Measurements from ENCODE around the gene TMEM196. TPM values are rescaled to one million over a fixed set of nuclear protein-coding genes. Genes with fewer than 3 reads are reported as not detected.

TMEM196 gene
- total and polyA plus RNA-seq, 9 of the 15 experiments (the other 6 are each of a cell fraction or from before 2014, with no cell fraction given), result not detected

DNA sequence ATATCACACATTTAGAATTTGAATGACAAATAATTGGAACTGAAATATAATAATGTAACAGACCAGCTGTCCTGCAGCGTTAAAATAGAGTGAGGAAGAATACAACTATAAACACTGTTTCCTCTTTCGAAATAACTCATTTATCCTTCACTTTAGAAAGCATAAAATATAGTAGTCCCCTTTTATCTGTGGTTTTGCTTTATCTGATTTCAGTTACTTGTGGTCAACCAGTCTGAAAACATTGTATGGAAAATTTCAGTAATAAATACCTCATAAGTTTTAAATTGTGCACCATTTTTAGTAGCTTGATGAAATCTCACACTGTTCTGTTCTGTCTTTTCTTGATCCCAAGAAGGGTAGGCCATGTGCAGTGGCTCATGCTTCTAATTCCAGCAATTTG, 96.2 kb downstream of the TMEM196 start (continued):
- no peak for TF ChIP-seq HDAC6 (IDR thresholded peaks at IDR 0.05; ENCODE audit: low read depth, low read length)
- no peak for TF ChIP-seq HLTF (IDR thresholded peaks at IDR 0.05)
- TF ChIP-seq SMARCE1 (IDR thresholded peaks at IDR 0.05), result peak; percentile 29; the same call in 1 of the 2 replicates

DNA sequence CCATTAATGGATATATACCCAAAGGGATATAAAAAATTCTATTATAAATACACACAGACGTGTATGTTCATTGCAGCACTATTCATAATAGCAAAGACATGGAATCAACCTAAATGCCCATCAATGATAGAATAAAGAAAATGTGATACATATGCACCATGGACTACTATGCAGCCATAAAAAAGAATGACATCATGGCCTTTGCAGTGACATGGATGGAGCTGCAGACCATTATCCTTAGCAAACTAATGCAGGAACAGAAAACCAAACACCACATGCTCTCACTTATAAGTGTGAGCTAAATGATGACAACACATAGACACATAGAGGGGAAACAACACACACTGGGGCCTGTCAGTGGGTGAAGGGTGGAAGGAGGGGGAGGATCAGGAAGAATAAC, 97.6 kb downstream of the TMEM196 start:
- TF ChIP-seq ZNF146 (CRISPR knock-in tag; IDR thresholded peaks at IDR 0.05; ENCODE audit: unreplicated experiment), result peak; percentile 90
- TF ChIP-seq PATZ1 (CRISPR knock-in tag; IDR thresholded peaks at IDR 0.05; ENCODE audit: borderline replicate concordance), result no peak
- Histone ChIP-seq H3K9ac (ENCODE audit: insufficient read depth in 1 of 2, low read depth in 2 of 2, low read length in 2 of 2) (no peak overlapping the region), H3K4me3 (no peak overlapping the region), H3K27ac (ENCODE audit: extremely low read depth, low read depth, low read length) (no peak overlapping the region), H3K4me2 (ENCODE audit: insufficient read depth, low read length) (no peak overlapping the region), H3K4me1 (replicated peaks in 1 of 2; ENCODE audit: control insufficient read depth in 2 of 2, insufficient read depth in 2 of 2, low read length in 2 of 2) (peaks cover 0 to 13% of the 10 kb centered on the region in 2 experiments; a peak in 1 of 5 replicates), H3K36me3 (ENCODE audit: control insufficient read depth, insufficient read depth, low read length) (no peaks in the 10 kb centered on the region), H3K9me1 (ENCODE audit: control insufficient read depth, insufficient read depth, low read length) (no peaks in the 10 kb centered on the region), H3K27me3 (ENCODE audit: control insufficient read depth in 2 of 2, insufficient read depth in 2 of 2, low read length in 2 of 2) (no peaks in the 10 kb centered on the region), H4K20me1 (replicated peaks; ENCODE audit: control insufficient read depth, insufficient read depth, low read length) (no peaks in the 10 kb centered on the region), H3K9me3 (replicated peaks; ENCODE audit: control insufficient read depth, insufficient read depth, low read depth, low read length) (no peaks in the 10 kb centered on the region), H3K79me2 (ENCODE audit: control insufficient read depth, insufficient read depth, low read length) (no peaks in the 10 kb centered on the region), H2AFZ (ENCODE audit: low read depth, low read length) (no peak overlapping the region)
- intact Hi-C loops (cut with micrococcal nuclease) (no loop called here), in situ Hi-C loops (cut with MboI) (loop anchor here (25.0 kb wide), 1 partner anchor 1989 kb away; no protein-coding TSS in a partner anchor)
- 47% methylated on average over 1 of the region's 1 CpG for WGBS (ENCODE audit: insufficient coverage, low coverage, missing lambda C conversion rate)
- CTCF ChIA-PET (ENCODE audit: low intra/inter-chr PET ratio), result no interaction called here
- FAIRE-seq (no peak), DNase-seq (ENCODE audit: extremely low read depth in 1 of 4, low spot score in 3 of 4) (no peak), ATAC-seq (no peak)
- POLR2A ChIA-PET, result no interaction called here
- no TSS peak for BruUV-seq (replicated peaks)

Measured in K562 (cell line).